GM19238 (cell line): ENCODE results near the gene ITPK1.
"Not testable (repeated sequence)": the region's sequence is repeated elsewhere in the genome, so short reads cannot be mapped to it uniquely, and the experiment has no call there.

Experiments
- DNase-seq: peaks from one replicate; pipeline ENCODE4 v3.0.0; 2011; ENCODE audit warnings: low spot score; ENCODE audit not compliant: insufficient read length

Gene ITPK1

DNA sequence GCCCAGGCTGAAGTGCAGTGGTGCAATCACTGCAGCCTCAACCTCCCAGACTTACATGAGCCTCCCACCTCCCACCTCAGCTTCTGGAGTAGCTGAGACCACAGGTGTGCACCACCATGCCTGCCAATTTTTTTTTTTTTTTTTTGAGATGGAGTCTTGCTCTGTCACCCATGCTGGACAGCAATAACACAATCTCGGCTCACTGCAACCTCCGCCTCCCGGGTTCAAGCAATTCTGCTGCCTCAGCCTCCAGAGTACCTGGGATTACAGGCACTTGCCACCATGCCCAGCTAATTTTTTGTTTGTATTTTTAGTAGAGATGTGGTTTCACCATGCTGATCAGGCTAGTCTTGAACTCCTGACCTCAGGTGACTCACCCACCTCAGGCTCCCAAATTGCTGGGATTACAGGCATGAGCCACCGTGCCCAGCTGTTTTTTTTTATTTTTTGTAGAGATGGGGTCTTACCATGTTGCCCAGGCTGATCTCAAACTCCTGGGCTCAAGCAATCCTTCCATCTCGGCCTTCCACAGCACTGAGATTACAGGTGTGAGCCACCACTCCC is 15.6 kb upstream of the ITPK1 start:
- DNase-seq = not testable (repeated sequence)

DNA sequence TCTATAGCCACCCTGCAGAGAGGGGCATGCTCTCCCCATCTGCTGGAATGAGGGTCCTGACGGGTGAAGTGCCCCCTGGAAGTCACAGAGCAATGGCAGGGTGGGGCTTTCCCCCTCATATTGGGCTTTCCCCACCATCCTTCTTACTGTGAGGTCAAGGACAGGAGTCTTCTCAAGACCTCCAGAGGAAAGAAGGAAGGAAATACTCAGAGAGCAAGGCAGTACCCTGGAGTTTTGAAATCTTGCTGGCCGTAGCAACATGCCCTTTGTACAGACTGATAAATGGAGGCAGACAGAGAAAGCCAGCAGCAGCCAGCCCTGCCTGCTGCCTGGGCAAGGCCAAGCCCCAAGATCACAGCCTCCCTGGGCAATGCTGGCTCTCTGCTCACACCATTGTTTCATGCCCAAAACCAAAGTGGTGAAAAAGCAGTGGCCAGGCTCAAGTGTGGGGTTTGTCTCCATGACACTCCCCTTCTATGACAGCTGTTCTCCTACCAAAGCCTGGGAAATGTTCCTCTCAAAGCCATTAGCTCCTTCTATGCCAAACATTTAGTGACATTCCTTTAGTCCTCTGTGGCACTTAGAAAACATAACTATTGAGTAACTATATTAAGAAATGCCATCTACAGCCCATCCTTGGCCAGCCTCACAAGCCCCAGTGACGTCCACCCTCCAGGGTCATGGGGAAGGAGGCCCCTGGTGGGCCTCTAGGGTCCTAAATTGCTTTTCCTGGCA is 13.2 kb upstream of the ITPK1 start:
- no peak for DNase-seq

DNA sequence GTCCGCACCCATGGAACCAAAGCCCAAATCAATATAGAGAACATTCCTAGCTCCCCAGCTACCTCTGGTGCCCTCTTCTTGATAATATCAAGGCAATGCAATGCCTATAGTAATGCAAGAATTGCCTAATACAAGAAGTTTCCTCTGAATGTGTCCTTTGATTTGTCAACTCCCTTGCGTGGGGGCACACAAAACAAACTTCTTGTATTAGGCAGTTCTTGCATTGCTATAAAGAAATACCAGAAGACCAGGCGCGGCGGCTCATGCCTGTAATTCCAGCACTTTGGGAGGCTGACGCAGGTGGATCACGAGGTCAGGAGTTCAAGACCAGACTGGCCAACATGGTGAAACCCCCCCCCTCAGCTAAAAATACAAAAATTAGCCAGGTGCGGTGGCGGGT is 10.4 kb upstream of the ITPK1 start:
- DNase-seq = no peak

GRCh38 chr14:93122826-93123225 is 7.1 kb upstream of the ITPK1 start:
- no peak for DNase-seq

GRCh38 chr14:93121030-93121834 is 5.5 kb upstream of the ITPK1 start:
- DNase-seq = no peak

GRCh38 chr14:93120517-93120916 is 4.8 kb upstream of the ITPK1 start:
- DNase-seq = no peak

DNA sequence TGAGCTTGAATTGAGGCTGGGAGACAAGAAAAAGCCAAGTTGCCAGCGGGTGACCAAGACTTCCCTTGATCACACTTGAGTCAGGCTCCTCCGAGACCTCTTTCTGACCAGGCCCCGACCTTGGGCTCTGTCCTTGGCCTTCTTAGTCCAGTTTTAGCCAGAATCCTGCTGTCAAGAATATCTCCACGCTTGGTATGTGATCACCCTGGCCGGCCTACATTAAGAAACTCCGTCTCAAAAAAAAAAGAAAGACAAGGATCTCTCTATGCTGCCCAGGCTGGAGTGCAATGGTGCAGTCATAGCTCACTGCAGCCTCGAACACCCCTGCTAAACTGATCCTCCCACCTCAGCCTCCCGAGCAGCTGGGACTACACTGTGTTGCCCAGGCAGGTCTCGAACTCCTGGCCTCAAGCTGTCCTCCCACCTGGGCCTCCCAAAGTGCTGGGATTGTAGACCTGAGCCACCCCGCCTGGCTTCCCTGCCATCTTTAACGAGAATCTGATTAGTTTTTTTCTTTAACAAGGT is 1.0 kb upstream of the ITPK1 start:
- no peak for DNase-seq

- peak; percentile 84 for DNase-seq
Measured at GRCh38 chr14:93115069-93115820, 480 bp downstream of the ITPK1 start.

DNA sequence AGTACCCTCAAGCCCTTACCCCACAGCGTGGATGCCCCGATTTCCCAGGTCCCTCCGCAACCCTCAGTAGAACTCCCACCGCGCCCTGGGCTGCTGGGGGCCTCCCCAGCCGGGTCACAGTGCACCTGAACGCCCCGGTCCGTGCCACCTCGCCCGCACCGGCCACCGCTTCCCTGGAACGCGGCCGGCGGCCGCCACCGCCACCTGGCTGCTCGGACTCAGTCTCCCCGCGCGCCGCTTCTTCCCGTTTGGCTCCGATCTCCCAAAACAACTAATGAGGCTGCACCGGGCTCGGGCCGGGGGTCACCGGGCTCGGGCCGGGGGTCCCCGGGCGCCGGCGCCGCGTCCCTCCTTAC is 1.0 kb downstream of the ITPK1 start:
- DNase-seq = no peak

DNA sequence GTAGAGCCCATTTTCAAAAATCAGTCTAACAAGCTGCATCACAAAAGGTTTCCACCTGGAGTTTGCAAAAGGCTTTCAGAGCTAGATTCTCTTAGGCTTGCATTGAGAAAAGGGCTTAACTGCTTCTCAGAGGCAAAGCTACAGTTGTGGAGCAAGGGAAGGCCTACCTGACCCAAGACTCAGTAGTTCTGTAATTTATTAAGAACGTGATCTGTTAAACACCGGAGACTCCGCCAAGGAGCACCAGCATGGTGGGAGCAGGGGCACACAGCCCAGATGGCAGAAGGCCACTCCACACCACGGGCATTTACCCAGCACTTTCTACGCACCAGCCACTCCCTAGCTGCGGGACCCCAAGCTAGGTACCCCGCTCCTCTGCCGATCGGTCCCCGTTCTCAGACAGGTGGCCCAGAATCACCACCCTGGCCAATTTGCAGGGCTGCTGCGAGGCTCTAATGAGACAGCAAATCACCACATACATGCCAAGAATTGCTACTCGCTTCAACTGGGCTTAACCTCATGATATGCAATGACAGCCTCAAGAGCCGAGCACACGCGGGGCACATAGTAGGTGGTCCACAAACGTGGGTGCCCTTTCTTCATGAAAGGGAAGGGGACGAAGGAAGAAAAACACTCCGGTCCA is 1.5 kb downstream of the ITPK1 start:
- no peak for DNase-seq

- no peak for DNase-seq
Measured at GRCh38 chr14:93113678-93114067, 2.1 kb downstream of the ITPK1 start.

- peak; percentile 60 for DNase-seq
Measured at GRCh38 chr14:93112891-93113677, 2.6 kb downstream of the ITPK1 start.

GRCh38 chr14:93111541-93111940 is 4.2 kb downstream of the ITPK1 start:
- not testable (repeated sequence) for DNase-seq

- no peak for DNase-seq
Measured at GRCh38 chr14:93110856-93111419, 4.8 kb downstream of the ITPK1 start.

GRCh38 chr14:93109572-93110481 is 5.9 kb downstream of the ITPK1 start:
- DNase-seq = no peak

DNA sequence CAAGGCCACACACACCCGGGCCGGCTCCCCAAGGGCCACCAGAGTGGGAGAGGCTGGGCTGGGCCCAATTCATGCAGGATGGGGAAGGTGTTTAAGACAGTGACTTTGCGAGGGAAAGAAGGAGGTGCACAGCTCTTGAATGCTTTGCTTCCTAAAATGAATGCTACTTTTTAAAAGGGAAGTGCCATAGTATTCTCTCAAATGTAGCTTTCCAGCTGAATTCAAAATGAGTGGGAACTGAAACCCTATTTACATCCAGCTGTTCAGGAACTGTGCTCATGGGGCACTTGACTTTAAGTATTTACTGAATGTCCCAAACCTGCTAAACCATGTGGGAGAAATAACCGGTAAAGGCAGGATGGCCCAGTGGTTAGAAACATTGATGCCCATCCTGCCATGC is 7.6 kb downstream of the ITPK1 start:
- no peak for DNase-seq

DNA sequence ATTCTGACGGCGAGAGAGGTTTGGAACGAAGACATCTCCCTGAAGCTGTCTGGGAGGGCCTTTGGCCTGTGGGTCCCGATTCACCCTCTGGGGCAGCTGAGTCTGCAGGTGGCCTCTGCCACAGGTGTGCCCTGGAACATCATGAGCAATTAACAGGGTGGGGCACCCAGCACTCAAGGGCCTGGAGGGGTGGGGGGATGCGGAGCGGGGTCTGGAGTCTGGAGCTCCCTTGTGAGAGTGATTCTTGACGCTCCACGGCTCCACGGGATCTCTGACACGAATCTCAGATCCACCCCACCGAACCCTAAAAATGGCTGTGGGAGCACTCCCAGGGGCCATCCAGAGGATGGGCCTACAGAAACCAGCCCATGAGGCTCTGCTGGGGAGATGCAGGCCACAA is 8.3 kb downstream of the ITPK1 start:
- DNase-seq = no peak

DNA sequence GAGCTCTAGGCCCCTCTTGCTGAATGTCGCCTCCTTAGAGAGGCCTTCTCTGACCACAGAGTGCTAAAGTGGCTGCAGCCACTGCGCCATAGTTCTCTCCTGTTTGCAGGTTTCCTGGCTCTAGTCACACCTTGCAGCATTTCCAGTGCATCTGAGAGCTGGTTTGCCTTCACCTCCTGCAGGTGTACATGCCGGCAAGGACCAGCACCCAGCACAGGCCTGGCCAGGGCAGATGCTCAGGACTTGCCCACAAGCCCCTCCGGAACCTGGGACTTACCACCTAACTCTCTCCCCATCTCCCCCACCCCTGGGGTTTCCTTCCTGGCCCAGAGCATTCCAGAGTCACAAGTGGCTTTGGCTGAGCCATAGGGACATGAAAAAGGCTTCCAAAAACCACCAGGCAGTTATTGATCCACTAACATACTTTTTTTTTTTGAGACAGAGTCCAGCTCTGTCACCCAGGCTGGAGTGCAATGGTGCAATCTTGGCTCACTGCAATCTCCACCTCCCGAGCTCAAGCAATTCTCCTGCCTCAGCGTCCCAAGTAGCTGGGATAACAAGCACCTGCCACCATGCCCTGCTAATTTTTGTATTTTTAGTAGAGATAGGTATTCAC is 9.1 kb downstream of the ITPK1 start:
- no peak for DNase-seq

DNA sequence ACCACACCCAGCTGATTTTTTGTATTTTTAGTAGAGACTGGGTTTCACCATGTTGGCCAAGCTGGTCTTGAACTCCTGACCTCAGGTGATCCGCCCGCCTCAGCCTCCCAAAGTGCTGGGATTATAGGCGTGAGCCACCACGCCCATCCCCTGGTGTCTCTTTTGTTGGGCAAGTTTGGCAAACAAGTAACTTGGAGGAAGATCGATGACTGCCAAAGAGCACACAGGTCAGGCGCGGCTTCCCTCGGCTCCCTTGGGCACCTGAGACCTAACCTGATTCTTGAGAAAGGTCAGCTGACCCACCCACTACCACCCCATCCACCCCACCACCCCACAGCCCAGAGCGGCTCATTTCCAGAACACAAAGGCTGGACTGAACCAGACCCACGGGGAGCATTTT is 9.9 kb downstream of the ITPK1 start:
- not testable (repeated sequence) for DNase-seq
